Neural progenitor cell (in vitro differentiated cells): Measurements from ENCODE around the gene IGFN1. TPM values are rescaled to one million over a fixed set of nuclear protein-coding genes. Genes with fewer than 3 reads are reported as not detected.

Source experiments
- DNase-seq: peaks from one replicate; pipeline ENCODE4 v3.0.0-alpha.2; 2016; ENCODE audit warnings: low spot score
- H2AFZ ChIP-seq: fragments of 200-600 bp; sonication (generic); replicated peaks from 2 replicates; pipeline ENCODE4 v1.6.1; 2016; ENCODE audit warnings: antibody characterized with exemption
- H3F3A ChIP-seq: fragments of 200-600 bp; sonication (generic); 2 replicates; pipeline ENCODE4 v1.6.1; 2016; ENCODE audit warnings: antibody characterized with exemption, low read depth
- H3K27ac ChIP-seq: fragments of 200-600 bp; sonication (generic); 2 replicates; pipeline ENCODE4 v1.5.1; 2016; ENCODE audit warnings: mild to moderate bottlenecking
- H3K27me3 ChIP-seq: fragments of 200-600 bp; sonication (generic); 2 replicates; pipeline ENCODE4 v1.6.1; 2016; ENCODE audit warnings: mild to moderate bottlenecking, moderate library complexity
- H3K36me3 ChIP-seq: fragments of 200-600 bp; sonication (generic); 2 replicates; pipeline ENCODE4 v1.5.1; 2016
- H3K4me1 ChIP-seq: fragments of 200-600 bp; sonication (generic); 2 replicates; pipeline ENCODE4 v1.6.1; 2016; ENCODE audit warnings: mixed run types
- H3K4me2 ChIP-seq: fragments of 200-600 bp; sonication (generic); 2 replicates; pipeline ENCODE4 v1.6.1; 2016
- H3K4me3 ChIP-seq: fragments of 200-600 bp; sonication (generic); 2 replicates; pipeline ENCODE4 v1.5.1; 2016
- H3K79me2 ChIP-seq: fragments of 200-600 bp; sonication (generic); 2 replicates; pipeline ENCODE4 v1.6.1; 2016; ENCODE audit warnings: low read depth
- H3K9ac ChIP-seq: fragments of 200-600 bp; sonication (generic); 2 replicates; pipeline ENCODE4 v1.6.1; 2016
- H3K9me3 ChIP-seq: fragments of 200-600 bp; sonication (generic); 2 replicates; pipeline ENCODE4 v1.5.1; 2016; ENCODE audit warnings: low read depth
- H4K20me1 ChIP-seq: fragments of 200-600 bp; sonication (generic); 2 replicates; pipeline ENCODE4 v1.6.1; 2016; ENCODE audit warnings: low read depth
- H3K27ac Mint-ChIP-seq: 3 replicates; pipeline ENCODE4 v1.8.0; 2021; ENCODE audit warnings: mixed read lengths
- H3K27me3 Mint-ChIP-seq: 2 replicates; pipeline ENCODE4 v1.8.0; 2022; ENCODE audit warnings: low read depth, mild to moderate bottlenecking, inconsistent platforms, moderate library complexity, mixed read lengths; ENCODE audit not compliant: insufficient read depth
- H3K36me3 Mint-ChIP-seq: 3 replicates; pipeline ENCODE4 v1.8.0; 2021; ENCODE audit warnings: mixed read lengths
- H3K4me1 Mint-ChIP-seq: 3 replicates; pipeline ENCODE4 v1.8.0; 2021; ENCODE audit warnings: mixed read lengths
- H3K4me3 Mint-ChIP-seq: 3 replicates; pipeline ENCODE4 v1.8.0; 2021; ENCODE audit warnings: mild to moderate bottlenecking, moderate library complexity, mixed read lengths
- H3K9me3 Mint-ChIP-seq: 3 replicates; pipeline ENCODE4 v1.8.0; 2020; ENCODE audit warnings: mixed read lengths
- CTCF ChIP-seq: fragments of 200-600 bp; sonication (generic); IDR thresholded peaks from 2 replicates; pipeline ENCODE4 v1.5.1; 2017; ENCODE audit warnings: antibody characterized with exemption, mild to moderate bottlenecking
- EZH2 ChIP-seq: fragments of 200-600 bp; sonication (generic); IDR thresholded peaks from 2 replicates; pipeline ENCODE4 v1.6.1; 2017; ENCODE audit warnings: antibody characterized with exemption, mild to moderate bottlenecking, moderate library complexity
- EZH2phosphoT487 ChIP-seq: fragments of 200-600 bp; sonication (generic); IDR thresholded peaks from 2 replicates; pipeline ENCODE4 v1.6.1; 2017; ENCODE audit warnings: antibody characterized with exemption
- total RNA-seq: library from RNA; depleted of rRNA; stranded (reverse); fragments of >200 nt; gene quantifications from 2 replicates; pipeline ENCODE4 v1.2.3, GENCODE V29; 2015; ENCODE audit warnings: low replicate concordance

Gene IGFN1
- 0.15 TPM in 1 of 2 replicates, not detected in the other for total RNA-seq

GRCh38 chr1:201190624-201191051, at the start of gene IGFN1:
TSS of gene IGFN1 (plus strand) at chr1:201190824. CDS start at chr1:201193294, 2,470 bp downstream.
- H3K27me3 ChIP-seq: no peaks in the 10 kb centered on the region
- H3K4me2 ChIP-seq: no peak within 1 kb of the TSS
- H3K9ac ChIP-seq: no peak within 1 kb of the TSS
- H3K4me1 Mint-ChIP-seq: peaks cover 7% of the 10 kb centered on the region
- peaks cover 3% of the 10 kb centered on the region for H3K27me3 Mint-ChIP-seq
- no peaks in the 10 kb centered on the region for H4K20me1 ChIP-seq
- H3K36me3 ChIP-seq: no peaks in the 10 kb centered on the region
- peaks cover 25% of the 10 kb centered on the region for H3K4me1 ChIP-seq
- H3K27ac Mint-ChIP-seq: peak within 1 kb of the TSS; percentile 21
- peaks cover 11% of the 10 kb centered on the region for H3F3A ChIP-seq
- H3K4me3 Mint-ChIP-seq: no peak within 1 kb of the TSS
- H3K9me3 Mint-ChIP-seq: peaks cover 3% of the 10 kb centered on the region
- no peak for TF ChIP-seq EZH2phosphoT487
- TF ChIP-seq EZH2: no peak
- no peak for TF ChIP-seq CTCF
- H3K9me3 ChIP-seq: no peaks in the 10 kb centered on the region
- peak within 1 kb of the TSS; percentile 19 for H2AFZ ChIP-seq
- no peaks in the 10 kb centered on the region for H3K36me3 Mint-ChIP-seq
- no peak within 1 kb of the TSS for H3K4me3 ChIP-seq
- H3K79me2 ChIP-seq: no peaks in the 10 kb centered on the region
- no peak within 1 kb of the TSS for H3K27ac ChIP-seq
- peak; percentile 63 for DNase-seq

GRCh38 chr1:201140941-201141260, 49.7 kb upstream of the IGFN1 start:
- Histone ChIP-seq H3K79me2 (no peaks in the 10 kb centered on the region), H3K9me3 (no peaks in the 10 kb centered on the region), H3K4me3 (no peak overlapping the region), H3K9ac (no peak overlapping the region), H3K4me1 (peaks cover 5% of the 10 kb centered on the region), H3F3A (no peaks in the 10 kb centered on the region), H3K4me2 (no peak overlapping the region), H3K27ac (peak overlapping the region; percentile 31), H3K36me3 (no peaks in the 10 kb centered on the region), H2AFZ (no peak overlapping the region), H4K20me1 (peaks cover 20% of the 10 kb centered on the region), H3K27me3 (no peaks in the 10 kb centered on the region)
- Mint-ChIP-seq H3K27ac (no peak overlapping the region), H3K27me3 (peaks cover 7% of the 10 kb centered on the region), H3K4me3 (no peak overlapping the region), H3K36me3 (peaks cover 32% of the 10 kb centered on the region), H3K4me1 (peaks cover 9% of the 10 kb centered on the region), H3K9me3 (no peaks in the 10 kb centered on the region)
- no peak for DNase-seq
- TF ChIP-seq EZH2phosphoT487 (no peak), CTCF (no peak), EZH2 (no peak)

- Histone ChIP-seq H3K9ac (no peak overlapping the region), H3F3A (no peaks in the 10 kb centered on the region), H3K79me2 (no peaks in the 10 kb centered on the region), H3K9me3 (no peaks in the 10 kb centered on the region), H3K4me1 (peaks cover 5% of the 10 kb centered on the region), H3K4me2 (no peak overlapping the region), H3K36me3 (no peaks in the 10 kb centered on the region), H3K27ac (no peak overlapping the region), H3K27me3 (no peaks in the 10 kb centered on the region), H2AFZ (no peak overlapping the region), H4K20me1 (peaks cover 20% of the 10 kb centered on the region), H3K4me3 (no peak overlapping the region)
- no peak overlapping the region for H3K4me3 Mint-ChIP-seq
- H3K27ac Mint-ChIP-seq: no peak overlapping the region
- H3K27me3 Mint-ChIP-seq: peaks cover 8% of the 10 kb centered on the region
- no peaks in the 10 kb centered on the region for H3K9me3 Mint-ChIP-seq
- DNase-seq: no peak
- peaks cover 9% of the 10 kb centered on the region for H3K4me1 Mint-ChIP-seq
- no peak for TF ChIP-seq EZH2
- no peak for TF ChIP-seq EZH2phosphoT487
- no peak for TF ChIP-seq CTCF
- peaks cover 32% of the 10 kb centered on the region for H3K36me3 Mint-ChIP-seq
These were observed 49.2 kb upstream of the IGFN1 start for GRCh38 chr1:201141418-201141817.
